T-helper 2 cell (primary cell): Measurements from ENCODE around the gene BICDL2.

Experiments used
- DNase-seq, 5 experiments: peaks; one replicate each; pipeline versions ENCODE4 v3.0.0 to v3.0.0-alpha.2; 2012 to 2022

The BICDL2 gene

DNA sequence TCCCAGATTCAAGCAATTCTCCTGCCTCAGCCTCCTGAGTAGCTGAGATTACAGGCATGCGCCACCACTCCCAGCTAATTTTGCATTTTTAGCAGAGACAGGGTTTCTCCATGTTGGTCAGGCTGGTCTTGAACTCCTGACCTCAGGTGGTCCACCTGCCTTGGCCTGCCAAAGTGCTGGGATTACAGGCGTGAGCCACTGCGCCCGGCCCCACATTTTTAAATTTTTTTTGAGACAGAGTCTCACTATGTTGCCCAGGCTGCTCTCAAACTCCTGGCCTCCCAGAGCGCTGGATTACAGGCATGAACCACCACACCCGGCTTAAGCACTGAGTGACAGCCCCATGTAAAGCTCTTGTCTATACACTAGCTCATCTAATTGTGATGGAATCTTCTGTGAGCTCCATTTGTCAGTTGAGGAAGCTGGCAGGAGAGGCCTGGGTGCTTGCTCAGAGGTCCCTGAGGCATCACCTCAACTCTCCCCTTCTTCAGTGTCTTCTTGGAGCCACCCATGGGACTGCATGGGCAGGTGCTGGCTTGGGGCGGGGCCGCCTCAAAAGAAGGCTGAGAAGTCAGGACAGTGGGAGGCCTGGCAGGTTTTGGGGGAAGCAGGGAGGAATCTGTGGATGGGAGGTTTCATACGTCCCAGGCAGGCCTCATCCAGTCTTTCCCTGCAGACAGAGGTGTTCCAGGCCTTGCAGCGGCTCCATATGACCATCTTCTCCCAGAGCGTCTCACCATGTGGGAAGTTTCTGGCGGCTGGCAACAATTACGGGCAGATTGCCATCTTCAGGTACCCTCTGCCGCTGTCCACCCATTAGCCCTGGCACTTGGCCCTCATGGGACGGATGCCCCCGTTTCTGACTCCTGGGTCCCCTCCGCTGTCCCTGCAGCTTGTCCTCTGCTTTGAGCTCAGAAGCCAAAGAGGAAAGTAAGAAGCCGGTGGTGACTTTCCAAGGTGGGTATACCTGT lies 11.4 kb downstream of the BICDL2 start:
- no peak for DNase-seq

DNA sequence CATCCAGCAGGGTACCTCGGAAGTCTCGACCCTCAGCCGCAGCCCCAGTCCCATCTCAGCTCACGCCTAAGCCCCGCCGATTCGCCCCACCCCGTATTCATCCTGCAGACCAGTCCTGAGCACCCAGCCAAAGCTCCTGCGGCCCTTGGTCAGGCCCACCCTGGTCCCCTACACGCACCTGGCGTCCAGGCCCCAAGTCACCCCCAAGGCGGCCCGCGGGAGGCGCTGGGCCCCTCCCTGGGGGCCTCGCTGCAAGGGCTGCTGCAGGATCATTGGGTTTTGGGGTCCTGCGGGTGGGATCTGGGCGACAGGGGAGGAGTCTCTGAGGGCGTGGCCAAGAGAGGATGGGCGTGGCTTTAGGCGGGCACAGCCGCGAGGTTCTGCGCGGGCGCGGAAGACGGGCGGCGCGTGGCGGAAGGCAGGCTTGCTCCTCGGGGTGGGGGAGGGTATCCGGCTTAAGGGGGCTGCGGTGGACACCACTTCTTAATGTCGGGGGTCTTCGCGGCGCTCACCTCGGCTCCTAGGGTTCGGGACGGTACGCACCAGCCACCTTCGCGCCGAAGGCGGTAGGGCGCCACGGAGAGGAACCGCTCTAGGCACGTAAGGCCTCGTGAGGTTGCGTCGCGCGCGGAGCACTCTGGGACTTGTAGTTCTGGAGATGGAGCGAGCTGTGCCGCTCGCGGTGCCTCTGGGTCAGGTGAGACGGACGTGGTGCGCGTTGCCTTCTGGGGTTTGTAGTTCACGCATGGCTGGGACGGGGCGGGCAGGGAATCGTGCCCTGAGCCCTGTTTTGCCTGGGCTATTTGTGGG lies 12.9 kb downstream of the BICDL2 start, which contains the start of the genes HCFC1R1 and THOC6:
Gene HCFC1R1, minus strand, starts transcription at position 274 of the 810 bp plus-strand sequence. Its CDS starts 1 bp downstream, at position 273.
Gene THOC6, plus strand, starts transcription at position 367 of the 810 bp plus-strand sequence. Its CDS starts 292 bp downstream, at position 659.
- DNase-seq, result peak; percentile 84 to 99 (median 94)

DNA sequence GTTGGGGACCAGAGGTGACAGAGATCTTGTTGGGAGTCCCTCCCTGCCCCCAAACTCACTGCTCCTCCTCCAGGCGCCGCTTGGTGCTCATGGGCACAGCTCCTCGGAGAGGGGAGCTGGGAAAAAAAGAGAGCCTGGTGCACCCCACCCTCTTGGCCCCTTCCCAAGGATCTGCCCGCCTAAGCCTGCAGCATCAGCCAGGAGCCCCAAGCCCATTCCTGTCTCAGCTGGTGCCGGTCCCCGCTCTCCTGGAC lies 13.4 kb downstream of the BICDL2 start:
- DNase-seq, result no peak

DNA sequence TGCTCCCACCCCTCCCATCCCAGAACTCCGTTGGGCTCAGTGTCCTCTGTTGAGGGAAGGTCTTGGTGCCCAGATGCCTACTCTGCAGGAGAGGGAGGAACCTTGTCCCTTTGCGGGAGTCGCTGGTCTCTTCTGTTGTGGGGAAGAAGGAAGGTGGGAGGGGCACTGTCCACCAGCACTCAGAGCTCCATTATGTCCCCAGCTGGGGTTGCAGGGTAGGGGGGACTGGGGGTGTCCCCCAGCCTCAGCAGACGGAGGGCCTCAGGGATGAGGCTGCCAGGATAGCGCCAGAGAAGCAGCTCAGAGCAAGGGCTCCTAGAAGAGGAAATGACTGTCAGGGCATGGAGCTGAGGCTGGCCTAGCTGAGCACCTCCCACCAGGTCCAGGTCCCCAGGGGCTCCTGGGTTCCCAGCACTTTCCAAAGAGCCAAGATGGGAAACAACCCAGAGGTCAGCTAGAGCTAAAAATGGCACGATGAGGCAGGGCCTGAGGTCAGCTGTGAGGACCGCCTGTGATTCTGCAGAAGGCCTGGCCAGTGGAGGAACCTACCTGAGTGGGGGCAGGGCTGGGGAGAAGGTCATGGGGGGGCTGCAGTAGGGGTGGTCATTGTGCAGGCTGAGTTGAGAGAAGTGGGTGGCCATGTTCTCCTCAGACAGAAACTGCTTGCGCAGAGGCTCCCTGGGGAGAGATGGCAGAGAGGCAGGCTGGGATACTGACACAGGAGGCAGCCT lies 13.9 kb downstream of the BICDL2 start:
- DNase-seq, result no peak

DNA sequence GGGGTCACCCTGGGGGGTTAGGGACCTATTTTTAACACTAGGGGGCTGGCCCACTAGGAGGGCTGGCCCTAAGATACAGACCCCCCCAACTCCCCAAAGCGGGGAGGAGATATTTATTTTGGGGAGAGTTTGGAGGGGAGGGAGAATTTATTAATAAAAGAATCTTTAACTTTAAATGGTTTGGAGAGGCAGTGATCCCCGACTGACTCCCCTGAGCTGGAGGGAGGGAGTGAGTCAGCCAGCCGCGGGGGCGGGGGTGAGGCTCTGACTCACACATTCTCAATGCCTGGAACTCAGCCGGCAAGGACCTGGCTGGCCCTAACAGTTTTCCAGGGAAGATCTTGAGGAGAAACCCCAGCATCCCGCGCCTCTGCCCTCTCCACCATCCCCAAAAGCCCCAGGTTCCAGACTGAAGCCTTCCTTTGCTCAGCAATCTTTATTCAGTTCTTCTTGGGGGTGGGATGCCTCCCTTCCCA lies 14.5 kb downstream of the BICDL2 start:
- DNase-seq, result peak in 4 of 5 experiments; percentile 55 to 89 (median 68)

DNA sequence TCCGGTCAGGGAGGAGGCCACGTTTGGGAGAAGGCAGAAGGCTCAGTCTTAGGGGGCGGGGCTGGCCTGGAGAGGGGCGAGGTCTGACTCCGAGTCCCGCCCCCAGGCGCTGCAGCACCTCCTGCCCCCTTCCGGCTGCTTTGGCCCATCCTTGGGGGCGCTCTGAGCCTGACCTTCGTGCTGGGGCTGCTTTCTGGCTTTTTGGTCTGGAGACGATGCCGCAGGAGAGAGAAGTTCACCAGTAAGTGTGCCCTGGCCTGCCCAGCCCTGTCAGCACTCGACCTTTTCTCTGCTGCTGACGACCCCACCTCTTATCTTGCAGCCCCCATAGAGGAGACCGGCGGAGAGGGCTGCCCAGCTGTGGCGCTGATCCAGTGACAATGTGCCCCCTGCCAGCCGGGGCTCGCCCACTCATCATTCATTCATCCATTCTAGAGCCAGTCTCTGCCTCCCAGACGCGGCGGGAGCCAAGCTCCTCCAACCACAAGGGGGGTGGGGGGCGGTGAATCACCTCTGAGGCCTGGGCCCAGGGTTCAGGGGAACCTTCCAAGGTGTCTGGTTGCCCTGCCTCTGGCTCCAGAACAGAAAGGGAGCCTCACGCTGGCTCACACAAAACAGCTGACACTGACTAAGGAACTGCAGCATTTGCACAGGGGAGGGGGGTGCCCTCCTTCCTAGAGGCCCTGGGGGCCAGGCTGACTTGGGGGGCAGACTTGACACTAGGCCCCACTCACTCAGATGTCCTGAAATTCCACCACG lies 15.1 kb downstream of the BICDL2 start:
- peak; percentile 44 to 72 (median 57) for DNase-seq

DNA sequence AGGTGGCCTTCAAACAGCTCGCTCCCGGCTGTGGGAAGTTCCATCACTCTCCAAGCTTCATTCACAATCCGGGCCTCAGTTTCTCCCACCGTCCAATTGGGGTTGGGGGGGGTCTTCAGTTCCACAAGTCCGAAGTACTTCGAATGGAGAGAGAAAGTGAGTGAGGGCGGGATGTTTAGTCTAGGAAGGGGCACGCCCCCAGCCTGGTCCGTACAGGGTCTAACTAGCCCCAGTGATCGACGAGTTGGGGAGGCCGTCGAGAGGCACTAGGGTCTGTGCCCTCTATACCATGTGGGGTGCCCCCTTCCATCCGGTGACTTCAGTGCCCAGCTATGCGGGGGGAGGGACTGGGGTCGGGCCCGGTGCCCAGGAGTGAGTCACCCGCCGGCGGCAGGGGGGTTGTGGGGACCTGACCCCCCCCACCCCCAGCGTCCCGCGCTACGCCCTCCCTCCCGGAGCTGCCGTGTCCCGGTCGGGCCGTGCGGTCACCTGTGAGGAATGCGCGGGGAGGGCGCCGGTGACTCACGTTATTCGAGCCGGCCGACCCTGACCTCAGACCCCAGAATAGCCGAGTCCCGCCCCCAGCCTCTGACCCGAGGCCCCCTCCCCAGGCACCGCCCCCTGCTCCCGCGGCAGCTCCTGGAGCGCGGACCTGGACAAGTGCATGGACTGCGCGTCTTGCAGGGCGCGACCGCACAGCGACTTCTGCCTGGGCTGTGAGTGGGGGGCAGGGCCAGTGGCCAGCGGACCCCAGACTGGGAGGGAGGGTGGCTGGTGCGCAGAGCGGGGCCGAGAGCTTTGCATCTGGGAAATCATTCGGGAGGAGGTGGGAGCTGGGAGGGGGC lies 15.9 kb downstream of the BICDL2 start:
- DNase-seq, result peak; percentile 39 to 64 (median 47)

DNA sequence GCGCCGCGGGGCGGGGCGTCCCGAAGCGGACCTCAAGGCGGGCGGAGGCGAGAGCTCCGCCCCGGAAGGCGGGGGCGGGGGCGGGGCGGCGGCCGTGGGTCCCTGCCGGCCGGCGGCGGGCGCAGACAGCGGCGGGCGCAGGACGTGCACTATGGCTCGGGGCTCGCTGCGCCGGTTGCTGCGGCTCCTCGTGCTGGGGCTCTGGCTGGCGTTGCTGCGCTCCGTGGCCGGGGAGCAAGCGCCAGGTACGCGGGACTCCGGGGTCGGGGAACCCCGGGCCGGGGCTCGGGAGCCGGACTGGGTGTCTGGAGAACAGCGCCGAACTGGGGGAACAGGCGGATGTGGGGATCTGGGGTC lies 16.5 kb downstream of the BICDL2 start, which contains the start of gene TNFRSF12A:
Gene TNFRSF12A, plus strand, starts transcription at position 122 of the 357 bp plus-strand sequence. Its CDS starts 30 bp downstream, at position 152.
- peak; percentile 33 to 81 (median 54) for DNase-seq

DNA sequence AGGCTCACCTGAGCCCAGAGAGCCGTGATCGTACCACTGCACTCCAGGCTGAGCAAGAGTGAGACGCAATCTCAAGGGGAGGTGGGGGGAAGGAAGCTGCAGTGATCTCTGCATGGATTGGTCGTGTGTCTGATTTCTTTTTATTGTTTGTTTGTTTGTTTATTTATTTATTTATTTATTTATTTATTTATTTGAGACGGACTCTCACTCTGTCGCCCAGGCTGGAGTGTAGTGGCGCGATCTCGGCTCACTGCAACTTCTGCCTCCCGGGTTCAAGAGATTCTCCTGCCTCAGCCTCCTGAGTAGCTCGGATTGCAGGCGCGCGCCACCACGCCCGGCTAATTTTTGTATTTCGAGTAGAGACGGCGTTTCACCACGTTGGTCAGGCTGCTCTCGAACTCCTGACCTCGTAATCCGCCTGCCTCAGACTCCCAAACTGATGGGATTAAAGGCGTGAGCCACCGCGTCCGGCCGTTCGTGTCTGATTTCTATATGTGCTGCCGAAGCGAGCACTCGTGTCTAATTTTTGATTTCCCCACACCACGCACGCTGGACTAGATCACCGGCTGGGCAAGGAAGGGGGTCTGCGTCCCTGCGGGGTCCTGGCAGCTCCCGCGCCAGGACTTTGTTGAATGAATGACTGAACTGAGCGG lies 17.0 kb downstream of the BICDL2 start:
- no peak for DNase-seq

DNA sequence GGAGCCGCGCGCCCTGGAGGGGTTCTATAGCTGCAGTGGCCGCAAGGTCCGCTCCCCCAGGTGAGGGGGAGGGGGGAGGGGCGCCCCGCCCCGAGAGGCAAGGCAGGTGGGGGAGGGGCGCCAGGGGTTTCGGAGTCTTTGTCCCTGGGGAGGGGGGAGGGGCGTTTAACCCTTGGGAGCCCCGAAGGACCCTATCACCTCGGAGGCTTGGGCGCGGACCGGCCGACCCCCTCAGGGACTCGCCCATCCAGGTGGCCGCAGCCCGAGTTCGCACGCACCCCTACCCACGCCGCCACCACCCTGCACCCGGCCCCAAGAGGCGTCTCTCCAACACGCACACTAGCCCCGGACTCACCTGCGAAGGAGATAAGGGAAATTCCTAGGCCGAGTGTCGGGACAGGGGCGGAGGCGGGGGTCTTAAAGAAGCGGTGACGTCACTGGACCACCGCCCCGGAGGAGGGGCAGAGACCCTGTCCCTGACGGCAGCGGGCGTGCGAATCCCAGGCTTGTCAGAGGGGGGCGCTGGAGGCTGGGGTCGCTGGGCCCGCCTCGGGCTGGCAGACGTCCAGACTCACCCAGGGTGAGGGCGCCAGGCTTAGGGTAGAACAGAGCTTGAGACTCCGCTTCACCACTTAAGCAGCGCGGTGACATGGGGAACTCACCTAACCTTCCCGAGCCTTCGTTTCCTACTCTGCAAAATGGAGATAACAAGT lies 18.8 kb downstream of the BICDL2 start, which contains the start of gene CLDN6:
Gene CLDN6, minus strand, starts transcription at position 390 of the 713 bp plus-strand sequence. CDS start 2,162 bp downstream, outside the sequence.
- no peak for DNase-seq

DNA sequence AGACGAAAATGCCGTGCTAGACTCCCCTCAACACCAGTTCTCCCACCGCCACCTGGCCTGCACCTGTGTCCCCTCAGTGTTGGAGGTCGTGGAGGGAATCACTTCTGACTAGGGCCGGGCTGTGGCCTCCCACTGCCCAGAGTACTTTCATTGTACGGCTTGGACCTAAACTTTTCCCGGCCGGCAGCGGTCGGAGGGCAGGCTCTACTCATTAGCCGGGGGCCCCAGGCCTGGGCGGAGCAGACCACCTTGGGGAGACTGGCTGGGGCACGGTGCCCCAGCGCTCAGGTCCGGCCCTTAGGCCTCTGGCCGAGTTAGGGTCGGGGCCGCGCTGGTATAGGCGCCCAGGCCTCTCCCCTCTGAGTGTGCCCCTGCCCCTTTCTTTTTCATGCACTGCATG lies 19.4 kb downstream of the BICDL2 start:
- no peak for DNase-seq

DNA sequence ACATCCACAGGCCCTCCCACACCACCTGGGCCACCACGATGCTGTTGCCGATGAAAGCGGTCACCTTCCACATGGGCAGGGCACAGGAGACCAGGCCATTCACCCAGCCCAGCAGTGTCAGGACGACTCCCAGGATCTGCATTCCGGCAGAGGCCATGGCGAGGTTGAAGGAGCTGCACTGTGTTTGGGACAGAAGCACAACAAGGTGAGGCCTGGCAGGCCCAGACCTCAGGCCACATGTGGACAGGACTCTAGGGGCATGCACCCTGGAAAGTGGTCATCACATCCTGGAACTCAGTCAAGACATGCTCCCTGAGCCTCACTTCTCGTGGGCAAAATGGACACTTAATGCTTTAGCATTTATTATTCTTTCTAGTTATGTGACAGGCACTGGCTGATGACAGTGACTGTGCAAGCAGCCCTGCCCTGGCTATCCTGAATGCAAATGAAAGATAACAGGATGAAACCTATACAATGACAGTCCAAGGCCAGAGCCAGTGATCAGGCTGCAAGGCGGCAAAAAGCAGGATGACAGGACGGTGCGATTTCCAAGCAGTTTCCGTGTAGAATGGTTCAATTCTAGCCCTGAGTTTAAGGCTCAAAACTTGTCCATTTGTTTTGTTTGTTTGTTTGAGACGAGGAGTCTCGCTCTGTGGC lies 20.8 kb downstream of the BICDL2 start:
- no peak for DNase-seq

DNA sequence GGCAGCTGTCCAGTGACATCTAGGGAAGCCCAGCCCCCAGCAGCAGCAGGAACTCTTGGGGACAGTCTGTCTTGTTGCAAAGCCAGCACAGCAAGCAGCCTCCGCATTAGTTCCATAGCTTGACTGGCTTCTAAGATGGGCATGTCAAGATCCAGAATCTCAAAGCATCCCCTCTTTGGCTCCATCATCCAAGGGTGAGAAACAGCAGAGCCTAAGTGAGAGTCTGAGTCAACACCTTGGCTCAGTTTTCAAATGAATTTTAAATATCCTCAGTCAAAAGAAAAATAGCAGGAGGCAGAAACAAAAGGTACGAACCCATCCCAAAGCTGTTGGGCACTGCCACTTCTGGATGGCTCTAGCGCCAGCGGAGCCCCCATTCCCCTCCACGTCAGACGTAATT lies 21.8 kb downstream of the BICDL2 start:
- no peak for DNase-seq

DNA sequence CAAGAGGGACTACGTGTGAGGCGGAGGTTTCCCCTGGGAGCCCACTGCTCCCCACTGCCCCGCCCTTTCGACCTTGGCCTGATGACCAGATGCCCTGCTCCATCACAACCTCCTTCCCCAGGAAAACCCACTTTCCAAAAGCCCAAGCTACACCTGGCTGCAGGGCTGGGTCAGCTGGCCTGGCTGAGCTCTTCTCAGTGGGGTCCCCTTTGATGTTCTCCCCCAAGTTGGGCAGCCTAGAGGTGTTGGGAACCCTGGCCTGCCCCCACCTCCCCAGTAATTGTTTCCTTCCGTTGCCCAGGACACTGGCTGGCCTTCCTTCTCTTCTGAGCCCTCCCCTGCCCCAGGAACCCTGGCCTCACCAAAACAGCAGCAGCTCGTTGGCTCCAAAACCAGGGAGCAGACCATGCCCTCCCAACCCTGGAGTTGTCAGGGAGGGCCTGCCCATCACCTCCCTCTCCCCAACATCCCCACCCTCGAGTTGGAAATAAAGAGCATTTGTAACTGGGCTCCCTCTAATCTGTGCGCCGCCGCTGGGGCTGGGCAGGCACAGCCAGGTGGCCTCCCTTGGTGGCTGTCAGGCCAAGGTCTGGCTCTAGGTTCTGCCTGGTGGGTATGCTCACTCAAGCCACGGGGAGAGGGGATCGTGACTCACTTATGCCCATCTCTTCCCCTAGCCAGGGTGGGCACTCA lies 22.6 kb downstream of the BICDL2 start:
- no peak for DNase-seq

DNA sequence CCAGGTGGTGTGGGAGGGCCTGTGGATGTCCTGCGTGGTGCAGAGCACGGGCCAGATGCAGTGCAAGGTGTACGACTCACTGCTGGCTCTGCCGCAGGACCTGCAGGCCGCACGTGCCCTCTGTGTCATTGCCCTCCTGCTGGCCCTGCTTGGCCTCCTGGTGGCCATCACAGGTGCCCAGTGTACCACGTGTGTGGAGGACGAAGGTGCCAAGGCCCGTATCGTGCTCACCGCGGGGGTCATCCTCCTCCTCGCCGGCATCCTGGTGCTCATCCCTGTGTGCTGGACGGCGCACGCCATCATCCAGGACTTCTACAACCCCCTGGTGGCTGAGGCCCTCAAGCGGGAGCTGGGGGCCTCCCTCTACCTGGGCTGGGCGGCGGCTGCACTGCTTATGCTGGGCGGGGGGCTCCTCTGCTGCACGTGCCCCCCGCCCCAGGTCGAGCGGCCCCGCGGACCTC lies 23.2 kb downstream of the BICDL2 start:
- no peak for DNase-seq

DNA sequence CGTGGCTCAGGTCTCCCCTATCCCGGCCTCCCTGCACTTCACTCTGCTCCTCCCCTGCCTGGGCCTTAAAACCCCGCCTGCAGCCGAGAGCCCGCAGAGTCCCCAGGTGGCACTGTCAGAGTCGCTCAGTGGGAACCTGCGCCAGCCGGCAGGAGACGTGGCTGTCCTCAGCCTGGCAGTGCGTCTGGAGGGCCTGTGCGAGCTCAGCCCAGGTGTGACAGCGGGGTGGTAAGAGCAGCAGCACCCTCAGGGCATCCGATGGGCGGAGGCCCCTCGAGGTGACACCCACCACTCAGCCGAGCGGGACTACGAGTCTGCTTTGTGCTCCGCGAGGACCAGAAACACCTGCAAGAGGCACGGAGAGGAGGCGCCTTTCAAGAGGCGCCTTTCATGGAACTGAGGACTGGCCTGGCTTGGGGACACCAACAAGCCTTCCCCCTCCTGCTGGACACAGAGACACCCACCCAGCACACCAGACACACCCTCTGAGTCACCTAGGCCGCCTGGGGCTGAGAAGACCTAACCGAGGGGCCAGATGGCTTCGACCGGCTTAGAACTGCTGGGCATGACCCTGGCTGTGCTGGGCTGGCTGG lies 23.8 kb downstream of the BICDL2 start, which contains the start of gene CLDN9:
Gene CLDN9, plus strand, starts transcription at position 96 of the 593 bp plus-strand sequence. Its CDS starts 440 bp downstream, at position 536.
- DNase-seq, result no peak

DNA sequence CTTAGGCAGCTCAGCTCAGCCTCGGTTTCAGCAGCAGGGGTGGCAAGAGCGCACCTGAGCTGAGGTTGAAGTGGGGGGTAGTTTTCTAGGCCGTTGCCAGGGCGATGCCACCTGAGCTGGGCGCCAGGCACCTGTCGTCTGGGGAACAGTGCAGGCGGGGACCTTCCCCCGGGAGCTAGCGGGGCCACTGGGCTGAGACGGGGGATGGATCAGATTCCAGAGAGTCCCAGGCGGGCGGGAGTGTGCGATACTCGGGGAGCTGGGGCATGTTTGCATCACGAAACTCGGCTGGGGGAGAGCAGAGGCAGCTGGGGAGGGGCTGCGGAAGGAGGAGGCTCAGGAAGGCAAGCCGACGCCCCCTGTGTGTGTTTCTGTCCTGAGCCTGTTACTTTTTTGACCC lies 24.5 kb downstream of the BICDL2 start:
- no peak for DNase-seq

DNA sequence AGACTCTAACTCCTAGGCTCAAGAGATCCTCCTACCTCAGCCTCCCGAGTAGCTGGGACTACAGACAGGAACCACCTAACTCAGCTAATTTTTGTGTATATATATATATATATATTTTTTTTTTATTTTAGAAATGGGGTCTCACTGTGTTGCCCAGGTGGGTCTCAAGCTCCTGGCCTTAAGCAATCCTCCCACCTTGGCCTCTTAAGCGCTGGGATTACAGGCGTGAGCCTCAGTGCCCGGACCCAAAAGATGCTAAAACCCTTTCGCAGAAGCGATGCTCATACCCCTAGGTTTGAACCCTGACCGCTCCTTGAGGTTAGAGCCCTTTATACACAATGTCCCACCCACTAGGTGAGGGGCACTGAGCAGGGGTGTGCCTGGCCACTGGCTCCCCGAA lies 26.2 kb downstream of the BICDL2 start:
- no peak for DNase-seq
